ENCODE results near the gene TIMM9. TPM values are rescaled to one million over a fixed set of nuclear protein-coding genes. Genes with fewer than 3 reads are reported as not detected.

TIMM9 gene
- total RNA-seq, 1 donor from 2014 or later, result 35.7 TPM

GRCh38 chr14:58390830-58391229 is 36.5 kb downstream of the TIMM9 start:
- peaks cover 4% of the 10 kb centered on the region for H3K4me1 Mint-ChIP-seq
- no peaks in the 10 kb centered on the region for H3K27me3 Mint-ChIP-seq
- TF ChIP-seq CTCF (IDR thresholded peaks at IDR 0.05), result no peak
- POLR2A ChIA-PET, result no interaction called here
- no peak overlapping the region for H3K27ac Mint-ChIP-seq
- H3K4me3 Mint-ChIP-seq, result no peak overlapping the region
- no peaks in the 10 kb centered on the region for H3K9me3 Mint-ChIP-seq
- no peak for DNase-seq
- intact Hi-C loops (cut with micrococcal nuclease), result no loop called here
- H3K36me3 Mint-ChIP-seq (ENCODE audit: low read depth), result no peaks in the 10 kb centered on the region
- CTCF ChIA-PET, result no interaction called here
- no peak for ATAC-seq (ENCODE audit: low read depth)

- CTCF ChIA-PET, result no interaction called here
- POLR2A ChIA-PET, result no interaction called here
- Mint-ChIP-seq H3K27me3 (no peaks in the 10 kb centered on the region), H3K36me3 (ENCODE audit: low read depth) (peaks cover 65% of the 10 kb centered on the region), H3K9me3 (no peaks in the 10 kb centered on the region), H3K27ac (no peak overlapping the region), H3K4me3 (no peak overlapping the region), H3K4me1 (no peaks in the 10 kb centered on the region)
- ATAC-seq (ENCODE audit: low read depth) (no peak), DNase-seq (no peak)
- no peak for TF ChIP-seq CTCF (IDR thresholded peaks at IDR 0.05)
- intact Hi-C loops (cut with micrococcal nuclease), result no loop called here
Observed at GRCh38 chr14:58376791-58377190, 50.5 kb downstream of the TIMM9 start.

GRCh38 chr14:58368956-58369355 is 58.4 kb downstream of the TIMM9 start:
- Mint-ChIP-seq H3K4me3 (no peak overlapping the region), H3K9me3 (no peaks in the 10 kb centered on the region), H3K4me1 (peaks cover 3% of the 10 kb centered on the region), H3K27ac (no peak overlapping the region), H3K36me3 (ENCODE audit: low read depth) (peaks cover 75% of the 10 kb centered on the region), H3K27me3 (no peaks in the 10 kb centered on the region)
- intact Hi-C loops (cut with micrococcal nuclease), result loop anchor here (2.0 kb wide), 1 partner anchor 14 kb away; no protein-coding TSS in a partner anchor
- ChIA-PET CTCF (no interaction called here), POLR2A (no interaction called here)
- no peak for ATAC-seq (ENCODE audit: low read depth)
- DNase-seq, result no peak
- TF ChIP-seq CTCF (IDR thresholded peaks at IDR 0.05), result no peak

- intact Hi-C loops (cut with micrococcal nuclease), result no loop called here
Observed at GRCh38 chr14:58367296-58367695, 60.0 kb downstream of the TIMM9 start.

GRCh38 chr14:58364316-58364715 is 63.0 kb downstream of the TIMM9 start:
- Mint-ChIP-seq H3K4me3 (no peak overlapping the region), H3K9me3 (no peaks in the 10 kb centered on the region), H3K27ac (no peak overlapping the region), H3K36me3 (ENCODE audit: low read depth) (peaks cover 81% of the 10 kb centered on the region), H3K4me1 (peaks cover 3% of the 10 kb centered on the region), H3K27me3 (no peaks in the 10 kb centered on the region)
- ChIA-PET CTCF (interaction anchor here (0.9 to 1.3 kb wide), 2 partner anchors 31 to 255 kb away, joined by 5 read pairs; partner anchors contain the start of gene TOMM20L), POLR2A (interaction anchor here (0.9 kb wide), 1 partner anchor 66 kb away, joined by 3 read pairs; the partner anchor contains the start of gene ARID4A)
- TF ChIP-seq CTCF (IDR thresholded peaks at IDR 0.05), result no peak
- ATAC-seq (ENCODE audit: low read depth) (no peak), DNase-seq (no peak)
- intact Hi-C loops (cut with micrococcal nuclease), result no loop called here

More at GRCh38 chr14:58367296-58367695, 60.0 kb downstream of the TIMM9 start:
- no peak overlapping the region for H3K27ac Mint-ChIP-seq
- no peak overlapping the region for H3K4me3 Mint-ChIP-seq
- ATAC-seq (ENCODE audit: low read depth) (no peak), DNase-seq (no peak)
- peaks cover 3% of the 10 kb centered on the region for H3K4me1 Mint-ChIP-seq
- CTCF ChIA-PET, result no interaction called here
- no peaks in the 10 kb centered on the region for H3K9me3 Mint-ChIP-seq
- TF ChIP-seq CTCF (IDR thresholded peaks at IDR 0.05), result no peak
- H3K27me3 Mint-ChIP-seq, result no peaks in the 10 kb centered on the region
- peaks cover 77% of the 10 kb centered on the region for H3K36me3 Mint-ChIP-seq (ENCODE audit: low read depth)
- POLR2A ChIA-PET, result no interaction called here
